Skeletal muscle tissue (tissue), 4 donors: ENCODE data around the gene TBP. TPM values are rescaled to one million over a fixed set of nuclear protein-coding genes. Genes with fewer than 3 reads are reported as not detected.
"Not testable (repeated sequence)": the region's sequence is repeated elsewhere in the genome, so short reads cannot be mapped to it uniquely, and the experiment has no call there.

Experiments
- H3K27ac ChIP-seq: one replicate; pipeline ENCODE4 v1.7.0; 2013; ENCODE audit warnings: mild to moderate bottlenecking, low read depth, low read length, inconsistent platforms
- H3K27me3 ChIP-seq, 3 donors: one replicate each; pipeline ENCODE4 v1.7.0; 2013; ENCODE audit warnings: low read length in 3 of 3; ENCODE audit not compliant: control insufficient read depth in 3 of 3, insufficient read depth in 3 of 3
- H3K36me3 ChIP-seq, 3 donors: one replicate each; pipeline ENCODE4 v1.7.0; 2013; ENCODE audit warnings: low read length in 3 of 3; ENCODE audit not compliant: control insufficient read depth in 3 of 3, insufficient read depth in 3 of 3
- H3K4me1 ChIP-seq, 3 donors: one replicate each; pipeline ENCODE4 v1.7.0; 2013; ENCODE audit warnings: low read length in 3 of 3, mild to moderate bottlenecking in 3 of 3; ENCODE audit not compliant: control insufficient read depth in 3 of 3, insufficient read depth in 3 of 3
- H3K4me3 ChIP-seq, 3 donors: one replicate each; pipeline ENCODE4 v1.7.0; 2013; ENCODE audit warnings: low read length in 3 of 3
- H3K9ac ChIP-seq, 3 donors: one replicate each; pipeline ENCODE4 v1.7.0; 2013; ENCODE audit warnings: low read length in 3 of 3, mild to moderate bottlenecking in 3 of 3, moderate library complexity in 2 of 3, low read depth in 1 of 3
- H3K9me3 ChIP-seq, 3 donors: one replicate each; pipeline ENCODE4 v1.7.0; 2013; ENCODE audit warnings: low read length in 3 of 3; ENCODE audit not compliant: control insufficient read depth in 3 of 3
- total RNA-seq: library from RNA; depleted of rRNA; stranded (reverse); fragments of >200 nt; gene quantifications from one replicate; pipeline ENCODE4 v1.2.3, GENCODE V29; 2014
- donor health status: Osteomylitis.

The TBP gene
- total RNA-seq, 1 donor from 2014 or later, result 11.0 TPM

GRCh38 chr6:170590725-170591124, 36.6 kb downstream of the TBP start:
- Histone ChIP-seq H3K27me3 (no peaks in the 10 kb centered on the region), H3K9me3 (peaks cover 0 to 2% (median 0%) of the 10 kb centered on the region in 3 donors), H3K9ac (no peak overlapping the region), H3K36me3 (no peaks in the 10 kb centered on the region), H3K27ac (no peak overlapping the region), H3K4me1 (no peaks in the 10 kb centered on the region), H3K4me3 (no peak overlapping the region)

GRCh38 chr6:170596426-170596825, 42.3 kb downstream of the TBP start:
- Histone ChIP-seq H3K27me3 (peaks cover 0 to 3% (median 2%) of the 10 kb centered on the region in 3 donors), H3K4me3 (no peak overlapping the region), H3K9me3 (no peaks in the 10 kb centered on the region), H3K4me1 (no peaks in the 10 kb centered on the region), H3K27ac (no peak overlapping the region), H3K36me3 (no peaks in the 10 kb centered on the region), H3K9ac (no peak overlapping the region)

DNA sequence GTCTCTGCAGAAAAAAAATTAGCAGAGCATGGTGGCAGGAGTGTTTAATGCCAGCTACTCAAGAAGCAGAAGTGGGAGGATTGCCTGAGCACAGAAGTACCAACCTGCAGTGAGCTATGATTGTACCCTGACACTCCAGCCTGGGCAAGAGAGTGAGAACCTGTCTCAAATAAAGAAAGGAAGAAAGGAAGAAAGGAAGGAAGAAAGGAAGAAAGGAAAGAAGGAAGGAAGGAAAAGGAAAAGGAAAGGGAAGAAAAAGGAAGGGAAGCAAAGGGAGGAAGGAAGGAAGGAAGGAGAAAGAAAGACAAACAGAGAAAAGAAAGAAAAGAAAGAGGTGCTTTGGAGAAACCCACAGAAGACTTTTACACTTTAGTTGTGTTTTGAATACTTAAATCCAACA, 43.1 kb downstream of the TBP start:
- Histone ChIP-seq H3K4me3 (no peak overlapping the region), H3K9ac (no peak overlapping the region), H3K9me3 (no peaks in the 10 kb centered on the region), H3K27ac (no peak overlapping the region), H3K4me1 (no peaks in the 10 kb centered on the region), H3K27me3 (peaks cover 0 to 3% (median 2%) of the 10 kb centered on the region in 3 donors), H3K36me3 (no peaks in the 10 kb centered on the region)

- no peak overlapping the region for H3K27ac ChIP-seq
- peaks cover 3 to 19% (median 12%) of the 10 kb centered on the region in 3 donors for H3K27me3 ChIP-seq
Observed at GRCh38 chr6:170605574-170606259, 51.5 kb downstream of the TBP start.

DNA sequence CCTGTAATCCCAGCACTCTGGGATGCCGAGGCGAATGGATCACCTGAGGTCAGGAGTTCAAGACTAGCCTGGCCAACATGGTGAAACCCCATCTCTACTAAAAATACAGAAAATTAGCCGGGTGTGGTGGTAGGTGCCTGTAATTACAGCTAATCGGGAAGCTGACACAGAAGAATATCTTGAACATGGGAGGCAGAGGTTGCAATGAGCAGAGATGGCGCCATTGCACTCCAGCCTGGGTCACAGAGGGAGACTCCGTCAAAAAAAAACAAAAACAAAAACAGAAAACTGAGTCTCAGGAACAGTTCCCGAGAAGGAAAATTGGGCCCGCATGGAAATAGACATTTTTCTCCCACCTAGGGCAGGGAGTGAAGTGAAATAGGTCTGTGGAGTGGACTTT, 55.1 kb downstream of the TBP start:
- H3K9ac ChIP-seq, H3K4me1 ChIP-seq, H3K36me3 ChIP-seq, H3K9me3 ChIP-seq, H3K4me3 ChIP-seq, H3K27ac ChIP-seq: not testable (repeated sequence)
- H3K27me3 ChIP-seq, result peaks cover 3 to 19% (median 12%) of the 10 kb centered on the region in 3 donors

More at GRCh38 chr6:170605574-170606259, 51.5 kb downstream of the TBP start:
- Histone ChIP-seq H3K4me1 (no peaks in the 10 kb centered on the region), H3K9me3 (no peaks in the 10 kb centered on the region), H3K36me3 (no peaks in the 10 kb centered on the region), H3K9ac (no peak overlapping the region), H3K4me3 (no peak overlapping the region)

GRCh38 chr6:170612256-170612804, 58.2 kb downstream of the TBP start:
- peaks cover 0 to 13% (median 7%) of the 10 kb centered on the region in 3 donors for H3K27me3 ChIP-seq
- not testable (repeated sequence) for H3K4me1 ChIP-seq, H3K9me3 ChIP-seq, H3K36me3 ChIP-seq, H3K9ac ChIP-seq, H3K27ac ChIP-seq, H3K4me3 ChIP-seq

DNA sequence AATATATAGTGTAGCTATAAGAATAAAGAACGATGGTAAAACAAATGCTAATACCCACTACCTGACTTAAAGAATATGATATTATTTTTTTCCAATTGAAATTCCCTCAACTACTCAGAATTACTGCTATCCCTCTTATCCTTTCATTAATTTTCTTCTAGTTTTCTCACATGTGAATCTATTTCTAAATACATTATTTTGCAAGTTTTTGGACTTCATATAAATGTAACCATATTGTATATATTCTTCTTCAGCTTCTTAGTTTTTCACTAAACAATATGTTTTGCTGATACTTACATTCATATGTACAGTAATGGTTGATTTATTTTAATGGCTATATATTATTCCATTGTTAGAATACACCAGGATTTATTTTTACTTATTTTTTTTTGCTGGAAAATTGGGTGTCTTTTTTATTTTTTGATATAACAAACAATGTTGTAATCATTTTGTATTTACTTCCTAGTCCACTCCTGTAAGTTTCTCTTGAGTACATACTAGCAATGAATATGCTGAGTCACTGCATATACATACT, 61.9 kb downstream of the TBP start:
- not testable (repeated sequence) for H3K9me3 ChIP-seq, H3K27ac ChIP-seq, H3K4me3 ChIP-seq, H3K4me1 ChIP-seq, H3K36me3 ChIP-seq, H3K27me3 ChIP-seq, H3K9ac ChIP-seq

Other genes with a start within 250 kb of the TBP start
- 33.9 TPM for gene FAM120B, start 247.6 kb upstream of the TBP start, total RNA-seq
- 244 TPM for gene PSMB1, start 1.1 kb upstream of the TBP start, total RNA-seq
- gene PDCD2, start 30.3 kb downstream of the TBP start, total RNA-seq, result 36.0 TPM